GM12878 (cell line): Measurements from ENCODE around the gene CYP26B1. TPM values are rescaled to one million over a fixed set of nuclear protein-coding genes. Genes with fewer than 3 reads are reported as not detected.

Experiments
- ATAC-seq: fragments of 200-7000 bp; cut with Tn5 transposase; 3 replicates; pipeline ENCODE4 v1.9.1; 2020; ENCODE audit warnings: mild to moderate bottlenecking, moderate library complexity
- BruUV-seq: library from RNA; stranded (reverse); fragments of 400-500 nt; replicated peaks from 2 replicates; lab custom pipeline; 2021; lab: Mats Ljungman, UMichigan
- CTCF ChIA-PET: fragments of 300-600 bp; sonication (Branson Sonifier 250); formaldehyde crosslinking; extraction: SDS; loops from one replicate; lab custom pipeline; 2021; ENCODE audit warnings: inconsistent platforms; lab: Yijun Ruan, JAX
- POLR2A ChIA-PET: fragments of 350-600 bp; formaldehyde crosslinking; extraction: SDS; loops from one replicate; lab custom pipeline; 2021; ENCODE audit warnings: inconsistent platforms; lab: Charles Lee
- RAD21 ChIA-PET: fragments of 300-600 bp; sonication (Branson Sonifier 250); formaldehyde crosslinking; loops from one replicate; lab custom pipeline; 2023; ENCODE audit warnings: antibody characterized with exemption; ENCODE audit not compliant: unreplicated experiment; lab: Charles Lee
- SMC1A ChIA-PET: fragments of 300-600 bp; sonication (Branson Sonifier 250); formaldehyde crosslinking; loops from one replicate; lab custom pipeline; 2023; ENCODE audit not compliant: unreplicated experiment, uncharacterized antibody; lab: Charles Lee
- DNase-seq: peaks from one replicate; pipeline ENCODE4 v3.0.0-alpha.2; 2011; ENCODE audit warnings: low read depth, low spot score
- FAIRE-seq: peaks from 3 replicates; lab custom pipeline; 2011; peaks lifted over from hg19 to GRCh38; lab: Jason Lieb, UNC
- H2AFZ ChIP-seq: 2 replicates; pipeline ENCODE4 v1.6.0; 2011; ENCODE audit warnings: low read depth, low read length, control low read depth; ENCODE audit not compliant: control insufficient read depth
- H3K27ac ChIP-seq: 2 replicates; pipeline ENCODE4 v1.5.1; 2011; ENCODE audit warnings: control low read depth; ENCODE audit not compliant: control insufficient read depth, insufficient read depth
- H3K27me3 ChIP-seq, 2 experiments: replicated peaks in 1 of 2; 2 replicates each; pipeline versions ENCODE4 v1.6.0 to v1.6.1; 2011; ENCODE audit warnings: low read length in 1 of 2; ENCODE audit not compliant: control insufficient read depth in 2 of 2, insufficient read depth in 2 of 2
- H3K36me3 ChIP-seq, 2 experiments: 2 replicates each; pipeline ENCODE4 v1.5.1; 2011; ENCODE audit warnings: low read length in 1 of 2; ENCODE audit not compliant: control insufficient read depth in 2 of 2, insufficient read depth in 2 of 2
- H3K4me1 ChIP-seq: 2 replicates; pipeline ENCODE4 v1.6.1; 2011; ENCODE audit warnings: mild to moderate bottlenecking, low read length, moderate library complexity, mixed read lengths; ENCODE audit not compliant: control insufficient read depth, insufficient read depth
- H3K4me2 ChIP-seq: 2 replicates; pipeline ENCODE4 v1.6.0; 2011; ENCODE audit warnings: control low read depth; ENCODE audit not compliant: control insufficient read depth, insufficient read depth
- H3K4me3 ChIP-seq: fragments of 200-600 bp; sonication (generic); 2 replicates; pipeline ENCODE4 v1.5.1; 2016
- H3K79me2 ChIP-seq: 2 replicates; pipeline ENCODE4 v1.6.0; 2011; ENCODE audit warnings: low read length; ENCODE audit not compliant: control insufficient read depth, insufficient read depth
- H3K9ac ChIP-seq: 2 replicates; pipeline ENCODE4 v1.8.0; 2011; ENCODE audit warnings: low read length, control low read depth, mixed read lengths; ENCODE audit not compliant: control insufficient read depth, insufficient read depth
- H3K9me3 ChIP-seq: replicated peaks from 3 replicates; pipeline ENCODE4 v1.5.1; 2011; ENCODE audit warnings: mild to moderate bottlenecking, low read length; ENCODE audit not compliant: control insufficient read depth, insufficient read depth
- H4K20me1 ChIP-seq: 2 replicates; pipeline ENCODE4 v1.6.0; 2011; ENCODE audit not compliant: control insufficient read depth, insufficient read depth
- CHD4 ChIP-seq: fragments of 200-600 bp; sonication (generic); IDR thresholded peaks from 2 replicates; pipeline ENCODE4 v1.6.1; 2016; ENCODE audit warnings: mild to moderate bottlenecking
- CTCF ChIP-seq, 3 experiments: IDR thresholded peaks in 2 of 3; conservative IDR thresholded peaks in 1 of 3; 2 replicates each; pipeline ENCODE4 v1.5.1; 2011; ENCODE audit warnings: low read depth in 3 of 3, low read length in 3 of 3, mild to moderate bottlenecking in 3 of 3, control low read depth in 2 of 3, moderate library complexity in 2 of 3, inconsistent platforms in 1 of 3, mixed read lengths in 1 of 3; ENCODE audit not compliant: control insufficient read depth in 2 of 3, insufficient read depth in 1 of 3; ENCODE audit errors: extremely low read depth in 1 of 3
- EED ChIP-seq: sonication (generic); IDR thresholded peaks from 2 replicates; pipeline ENCODE4 v1.6.1; 2016; ENCODE audit warnings: antibody characterized with exemption, low read depth
- HSF1 ChIP-seq: fragments of 150-350 bp; IDR thresholded peaks from 2 replicates; pipeline ENCODE4 v1.6.1; 2014; ENCODE audit warnings: mild to moderate bottlenecking, low read depth, low read length
- KLF5 ChIP-seq: fragments of 450-650 bp; IDR thresholded peaks from 2 replicates; pipeline ENCODE4 v1.6.1; 2014; ENCODE audit warnings: mild to moderate bottlenecking; ENCODE audit not compliant: partially characterized antibody
- PKNOX1 ChIP-seq: fragments of 450-650 bp; IDR thresholded peaks from 2 replicates; pipeline ENCODE4 v1.6.1; 2016; ENCODE audit warnings: mild to moderate bottlenecking
- POLR2AphosphoS5 ChIP-seq: IDR thresholded peaks from 2 replicates; pipeline ENCODE4 v1.6.1; 2011; ENCODE audit warnings: mild to moderate bottlenecking, low read length, inconsistent platforms
- SIX5 ChIP-seq: IDR thresholded peaks from 2 replicates; pipeline ENCODE4 v1.6.1; 2011; ENCODE audit warnings: mild to moderate bottlenecking, low read depth, low read length, moderate library complexity; ENCODE audit not compliant: severe bottlenecking
- ZBTB11 ChIP-seq: fragments of 450-650 bp; formaldehyde crosslinking; IDR thresholded peaks from 2 replicates; pipeline ENCODE4 v1.5.0; 2022; ENCODE audit warnings: mild to moderate bottlenecking, missing genetic modification characterization
- ZBTB4 ChIP-seq: fragments of 450-650 bp; formaldehyde crosslinking; IDR thresholded peaks from 2 replicates; pipeline ENCODE4 v1.4.0; 2022; ENCODE audit warnings: mild to moderate bottlenecking, moderate library complexity
- ZZZ3 ChIP-seq: IDR thresholded peaks from 2 replicates; pipeline ENCODE4 v1.6.1; 2011; ENCODE audit warnings: low read depth; ENCODE audit not compliant: control insufficient read depth, insufficient read length
- WGBS: methylation state at CpG from one replicate; pipeline ENCODE4 v1.1.6; 2016; ENCODE audit warnings: low lambda C conversion rate; ENCODE audit not compliant: insufficient replicate concordance, insufficient coverage; ENCODE audit errors: missing lambda C conversion rate; 5-methylcytosine and 5-hydroxymethylcytosine counted together
- in situ Hi-C: fragments of 300-500 bp; cut with MboI; formaldehyde crosslinking; loops from 9 replicates; pipeline ENCODE4 v1.14.3; 2018; ENCODE audit warnings: mixed read lengths
- intact Hi-C: fragments of 100-400 bp; cut with micrococcal nuclease; formaldehyde crosslinking; loops from one replicate; pipeline ENCODE4 v1.14.2; 2022; ENCODE audit not compliant: unreplicated experiment
- polyA plus RNA-seq, 11 experiments: library from polyadenylated mRNA; depleted of rRNA in 4 of 11; unstranded in 6 of 11; stranded (reverse) in 5 of 11; fragments of >200 nt; fragmentation: Nextera tagmentation in 4 of 11; fragmentation: Illumina TruSeq in 1 of 11; extraction: Ambion mirVana in 4 of 11; extraction: Trizol in 1 of 11; gene quantifications; 1 replicate in 1 of 11; 2 replicates in 10 of 11; pipeline versions ENCODE4 v1.2.1 to v1.2.3, GENCODE V29; 2011 to 2016; ENCODE audit warnings: inconsistent platforms in 2 of 11, missing spikeins in 2 of 11, low read depth in 1 of 11
- total RNA-seq, 4 experiments: library from RNA; depleted of rRNA in 3 of 4; stranded (reverse); fragments of >200 nt in 3 of 4; fragmentation: Illumina TruSeq in 1 of 4; extraction: Trizol in 1 of 4; gene quantifications; 2 replicates each; pipeline versions ENCODE4 v1.2.1 to v1.2.3, GENCODE V29; 2013 to 2021

Gene CYP26B1
- total and polyA plus RNA-seq, 10 of the 15 experiments (the other 5 are each of a cell fraction or from before 2014, with no cell fraction given): not detected

- ATAC-seq (no peak; the same call in 2 of the 3 replicates), FAIRE-seq (no peak), DNase-seq (no peak)
- Histone ChIP-seq H4K20me1 (no peaks in the 10 kb centered on the region), H3K4me3 (no peak overlapping the region), H3K36me3 (no peaks in the 10 kb centered on the region), H3K27ac (no peak overlapping the region), H3K4me2 (no peak overlapping the region), H3K9me3 (no peaks in the 10 kb centered on the region; the same call in 2 of the 3 replicates), H3K9ac (no peak overlapping the region), H3K79me2 (no peaks in the 10 kb centered on the region), H3K4me1 (no peaks in the 10 kb centered on the region), H2AFZ (no peak overlapping the region), H3K27me3 (peaks cover 12 to 14% of the 10 kb centered on the region in 2 experiments; a peak in 3 of 4 replicates)
- ChIA-PET POLR2A (no interaction called here), CTCF (interaction anchor here (0.9 to 3.6 kb wide), 7 partner anchors 8 to 606 kb away, joined by 3 to 28 read pairs (median 4); no protein-coding TSS in a partner anchor), SMC1A (interaction anchor here (0.9 to 2.3 kb wide), 2 partner anchors 227 to 429 kb away, joined by 4 to 13 read pairs; no protein-coding TSS in a partner anchor), RAD21 (interaction anchor here (1.0 to 1.1 kb wide), 2 partner anchors 11 to 429 kb away, joined by 4 to 5 read pairs; no protein-coding TSS in a partner anchor)
- 0% methylated on average over 2 of the region's 2 CpGs for WGBS
- in situ Hi-C loops (loop anchor here (5.0 kb wide), 1 partner anchor 604 kb away; no protein-coding TSS in a partner anchor), intact Hi-C loops (loop anchor here (1.0 to 5.0 kb wide), 5 partner anchors 227 to 619 kb away; no protein-coding TSS in a partner anchor)
- BruUV-seq: no TSS peak
- TF ChIP-seq HSF1: no peak
- no peak for TF ChIP-seq CHD4
- TF ChIP-seq ZBTB4 (CRISPR knock-in tag): no peak
- no peak for TF ChIP-seq CTCF (IDR thresholded peaks at IDR 0.05 in 2 of 3, conservative IDR thresholded peaks at IDR 0.05 in 1 of 3; ENCODE audit: control insufficient read depth in 2 of 3, extremely low read depth in 1 of 3, insufficient read depth in 1 of 3, low read depth in 3 of 3, low read length in 3 of 3)
- no peak for TF ChIP-seq PKNOX1
- TF ChIP-seq POLR2AphosphoS5: no peak
- no peak for TF ChIP-seq KLF5
- no peak for TF ChIP-seq EED
- no peak for TF ChIP-seq ZZZ3
- TF ChIP-seq SIX5: no peak
- TF ChIP-seq ZBTB11 (CRISPR knock-in tag): no peak
Measured at GRCh38 chr2:72150861-72151356, 3.2 kb upstream of the CYP26B1 start.
